HG02610 (cell line): Measurements from ENCODE around the gene XPOT.

Source experiments
- ATAC-seq: cut with Tn5 transposase; IDR thresholded peaks from one replicate; pipeline ENCODE4 v1.9.1; 2021; ENCODE audit warnings: mild to moderate bottlenecking, moderate library complexity; ENCODE audit not compliant: unreplicated experiment

Gene XPOT

GRCh38 chr12:64461634-64462414 is 57.6 kb downstream of the XPOT start:
- no peak for ATAC-seq

GRCh38 chr12:64466178-64466577 is 62.0 kb downstream of the XPOT start:
- ATAC-seq, result no peak

- ATAC-seq, result no peak
Measured at GRCh38 chr12:64468966-64469365, 64.8 kb downstream of the XPOT start.

GRCh38 chr12:64469455-64470142 is 65.4 kb downstream of the XPOT start:
- ATAC-seq, result no peak

GRCh38 chr12:64470495-64470894 is 66.3 kb downstream of the XPOT start:
- ATAC-seq, result no peak

- ATAC-seq, result no peak
Measured at GRCh38 chr12:64473176-64473575, 69.0 kb downstream of the XPOT start.

GRCh38 chr12:64475518-64475917 is 71.3 kb downstream of the XPOT start:
- no peak for ATAC-seq

GRCh38 chr12:64476844-64477243 is 72.7 kb downstream of the XPOT start:
- no peak for ATAC-seq

- no peak for ATAC-seq
Measured at GRCh38 chr12:64478661-64479060, 74.5 kb downstream of the XPOT start.

GRCh38 chr12:64480148-64480547 is 76.0 kb downstream of the XPOT start:
- no peak for ATAC-seq

GRCh38 chr12:64486657-64487056 is 82.5 kb downstream of the XPOT start:
- no peak for ATAC-seq

GRCh38 chr12:64491718-64492117 is 87.5 kb downstream of the XPOT start:
- ATAC-seq, result no peak

GRCh38 chr12:64493513-64493912 is 89.3 kb downstream of the XPOT start:
- no peak for ATAC-seq

- no peak for ATAC-seq
Measured at GRCh38 chr12:64494998-64495729, 91.0 kb downstream of the XPOT start.

GRCh38 chr12:64496839-64497400 is 92.7 kb downstream of the XPOT start:
- ATAC-seq, result no peak

GRCh38 chr12:64497484-64497883 is 93.3 kb downstream of the XPOT start:
- ATAC-seq, result no peak

- no peak for ATAC-seq
Measured at GRCh38 chr12:64497903-64498302, 93.7 kb downstream of the XPOT start.

GRCh38 chr12:64500394-64500793 is 96.2 kb downstream of the XPOT start:
- ATAC-seq, result no peak
